Measurements from ENCODE around the gene MREG. TPM values are rescaled to one million over a fixed set of nuclear protein-coding genes. Genes with fewer than 3 reads are reported as not detected.
"Not testable (repeated sequence)": the region's sequence is repeated elsewhere in the genome, so short reads cannot be mapped to it uniquely, and the experiment has no call there.

Gene MREG
- total and polyA plus RNA-seq, 2 experiments from 2014 or later: 1.3 to 1.6 TPM

DNA sequence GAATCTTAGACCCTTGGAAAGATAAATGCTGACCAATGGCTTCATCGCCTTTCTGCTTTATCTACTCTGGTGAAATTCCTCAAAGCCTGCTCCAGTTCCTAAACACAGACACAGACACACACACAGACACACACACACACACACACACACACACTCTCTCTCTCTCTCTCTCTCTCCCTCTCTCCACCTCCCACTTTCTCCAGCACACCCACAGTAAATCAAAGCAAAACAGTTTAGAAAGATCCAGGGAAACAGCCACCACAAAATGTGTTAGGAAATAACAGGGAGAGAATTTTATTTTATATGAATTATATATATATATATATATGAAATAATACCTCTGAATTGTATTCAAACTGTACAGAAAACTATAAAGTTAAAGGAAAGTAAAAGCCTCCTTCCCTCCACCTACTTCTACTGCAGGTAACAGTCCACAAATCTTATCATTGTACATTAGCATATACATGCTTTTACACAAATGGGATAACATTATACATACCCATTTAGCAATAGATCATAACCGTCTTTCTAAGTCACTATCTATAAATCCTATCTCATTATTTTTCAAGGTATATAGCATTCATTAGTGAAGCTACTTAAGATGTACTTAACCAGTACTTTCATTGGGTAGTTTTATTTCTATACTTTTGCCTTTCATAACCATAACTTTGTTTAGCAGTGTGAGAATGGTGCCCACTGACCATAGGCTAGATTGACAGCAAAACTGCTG is 38.5 kb downstream of the MREG start:
- no peak overlapping the region for H3K4me3 ChIP-seq
- H3K27me3 ChIP-seq: no peaks in the 10 kb centered on the region
- H3K4me1 ChIP-seq (ENCODE audit: low read depth): peaks cover 14% of the 10 kb centered on the region
- H3K36me3 ChIP-seq: no peaks in the 10 kb centered on the region
- no peak overlapping the region for H3K27ac ChIP-seq
- no peaks in the 10 kb centered on the region for H3K9me3 ChIP-seq (ENCODE audit: low read depth)
- peak in 1 of 2 donors; percentile 22 for DNase-seq (ENCODE audit: low read depth in 1 of 2, low spot score in 1 of 2)
- TF ChIP-seq, protein P1, sequence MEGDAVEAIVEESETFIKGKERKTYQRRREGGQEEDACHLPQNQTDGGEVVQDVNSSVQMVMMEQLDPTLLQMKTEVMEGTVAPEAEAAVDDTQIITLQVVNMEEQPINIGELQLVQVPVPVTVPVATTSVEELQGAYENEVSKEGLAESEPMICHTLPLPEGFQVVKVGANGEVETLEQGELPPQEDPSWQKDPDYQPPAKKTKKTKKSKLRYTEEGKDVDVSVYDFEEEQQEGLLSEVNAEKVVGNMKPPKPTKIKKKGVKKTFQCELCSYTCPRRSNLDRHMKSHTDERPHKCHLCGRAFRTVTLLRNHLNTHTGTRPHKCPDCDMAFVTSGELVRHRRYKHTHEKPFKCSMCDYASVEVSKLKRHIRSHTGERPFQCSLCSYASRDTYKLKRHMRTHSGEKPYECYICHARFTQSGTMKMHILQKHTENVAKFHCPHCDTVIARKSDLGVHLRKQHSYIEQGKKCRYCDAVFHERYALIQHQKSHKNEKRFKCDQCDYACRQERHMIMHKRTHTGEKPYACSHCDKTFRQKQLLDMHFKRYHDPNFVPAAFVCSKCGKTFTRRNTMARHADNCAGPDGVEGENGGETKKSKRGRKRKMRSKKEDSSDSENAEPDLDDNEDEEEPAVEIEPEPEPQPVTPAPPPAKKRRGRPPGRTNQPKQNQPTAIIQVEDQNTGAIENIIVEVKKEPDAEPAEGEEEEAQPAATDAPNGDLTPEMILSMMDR (IDR thresholded peaks at IDR 0.05; ENCODE audit: low read depth, low read length): no peak

DNA sequence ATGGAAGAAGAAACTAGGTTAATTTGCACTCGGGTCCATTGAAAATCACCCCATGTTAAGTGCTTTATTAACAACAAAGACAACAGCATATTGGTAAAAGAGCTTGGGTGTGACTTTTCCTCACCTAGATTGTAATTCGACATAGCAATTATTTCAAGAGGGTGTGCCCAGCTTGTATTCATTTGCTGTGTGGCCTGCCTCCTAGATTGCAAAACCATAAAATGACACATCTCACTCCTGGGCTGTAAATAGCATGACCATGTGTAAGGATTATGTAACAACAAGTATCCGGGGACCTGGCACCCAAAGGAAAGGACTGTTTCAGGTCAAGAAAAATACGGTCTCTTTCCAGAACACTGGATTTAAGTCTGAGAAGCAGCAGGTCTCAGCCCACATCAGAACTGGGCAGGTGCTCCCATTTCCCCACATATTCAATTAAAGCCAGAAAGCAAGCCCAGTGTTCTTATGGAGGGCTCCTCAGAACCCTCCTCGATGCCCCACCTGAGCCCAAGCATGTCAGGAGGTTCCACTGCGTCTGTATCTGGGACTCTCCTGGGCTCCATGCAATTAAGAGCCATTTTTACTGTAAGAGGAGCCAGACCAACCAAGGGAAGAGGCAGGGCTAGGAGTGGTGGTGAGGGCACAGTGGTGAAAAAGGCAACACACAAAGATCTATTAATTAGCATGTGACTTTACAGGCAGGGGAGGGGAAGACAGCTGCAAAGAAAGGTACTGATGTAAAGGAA is 39.2 kb downstream of the MREG start:
- Histone ChIP-seq H3K4me1 (ENCODE audit: low read depth) (peaks cover 14% of the 10 kb centered on the region), H3K4me3 (no peak overlapping the region), H3K27me3 (no peaks in the 10 kb centered on the region), H3K9me3 (ENCODE audit: low read depth) (no peaks in the 10 kb centered on the region), H3K36me3 (no peaks in the 10 kb centered on the region), H3K27ac (no peak overlapping the region)
- peak in 1 of 2 donors; percentile 16 for DNase-seq (ENCODE audit: low read depth in 1 of 2, low spot score in 1 of 2)
- TF ChIP-seq, protein P1 (IDR thresholded peaks at IDR 0.05; ENCODE audit: low read depth, low read length): no peak

DNA sequence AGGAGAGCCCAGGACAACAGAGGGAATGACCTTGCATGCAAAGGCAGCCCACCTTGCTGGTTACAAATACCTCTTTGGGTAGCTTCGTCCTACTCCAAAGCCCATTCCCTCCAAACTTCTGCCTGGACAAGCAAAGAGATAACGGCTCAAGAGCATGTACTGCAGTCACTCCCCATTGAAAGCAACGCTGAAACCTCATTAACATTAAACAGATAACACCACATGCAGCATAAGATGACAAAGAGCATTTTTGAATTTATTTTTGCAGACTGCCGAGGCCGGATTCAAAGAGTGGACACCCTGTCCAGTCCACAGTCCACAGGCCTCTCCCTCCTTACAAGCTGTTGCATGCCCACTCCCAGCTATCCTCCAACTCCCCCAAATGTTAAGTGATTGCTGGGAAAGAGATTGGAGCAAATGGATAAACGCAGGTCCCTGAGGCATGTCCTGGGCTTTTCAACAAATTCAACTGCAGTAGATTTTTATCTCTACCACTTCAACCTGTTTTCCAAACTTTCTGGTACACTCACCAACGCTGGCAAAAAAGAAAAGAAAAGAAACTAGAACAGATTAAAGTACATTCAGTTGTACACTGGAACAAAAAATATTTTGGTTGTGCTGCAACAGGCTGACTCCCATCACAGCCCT is 40.1 kb downstream of the MREG start:
- TF ChIP-seq, protein P1 (IDR thresholded peaks at IDR 0.05; ENCODE audit: low read depth, low read length): no peak

DNA sequence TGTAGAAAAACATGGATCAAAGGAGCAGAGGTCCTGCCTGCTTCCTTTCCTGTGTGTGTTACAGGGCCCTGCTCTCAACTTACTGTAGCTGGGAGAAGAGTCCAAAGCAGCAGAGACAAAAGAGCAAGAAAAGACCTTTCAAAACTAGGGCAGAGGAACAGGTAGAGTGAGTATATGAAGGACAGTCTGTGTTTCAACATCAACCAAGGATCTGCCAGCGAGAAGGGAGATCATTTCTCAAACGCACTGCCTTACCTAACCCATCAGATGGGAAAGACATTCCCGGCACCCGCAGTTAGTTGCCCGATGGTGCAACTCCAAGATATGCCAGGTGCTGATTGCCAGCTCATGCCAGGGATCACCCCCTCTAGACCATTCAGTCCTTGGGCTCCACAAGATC is 41.7 kb downstream of the MREG start:
- TF ChIP-seq, protein P1 (IDR thresholded peaks at IDR 0.05; ENCODE audit: low read depth, low read length): no peak
- no peaks in the 10 kb centered on the region for H3K9me3 ChIP-seq (ENCODE audit: low read depth)
- no peaks in the 10 kb centered on the region for H3K36me3 ChIP-seq
- no peak overlapping the region for H3K27ac ChIP-seq
- no peaks in the 10 kb centered on the region for H3K27me3 ChIP-seq
- no peak overlapping the region for H3K4me3 ChIP-seq
- H3K4me1 ChIP-seq (ENCODE audit: low read depth): peaks cover 14% of the 10 kb centered on the region
- no peak for DNase-seq (ENCODE audit: low read depth in 1 of 2, low spot score in 1 of 2)

More for the DNA sequence above, 40.1 kb downstream of the MREG start:
- Histone ChIP-seq H3K27ac (peak overlapping the region; percentile 10), H3K9me3 (ENCODE audit: low read depth) (no peaks in the 10 kb centered on the region), H3K4me3 (no peak overlapping the region), H3K27me3 (no peaks in the 10 kb centered on the region), H3K36me3 (no peaks in the 10 kb centered on the region), H3K4me1 (ENCODE audit: low read depth) (peaks cover 14% of the 10 kb centered on the region)
- peak in 1 of 2 donors; percentile 20 for DNase-seq (ENCODE audit: low read depth in 1 of 2, low spot score in 1 of 2)

DNA sequence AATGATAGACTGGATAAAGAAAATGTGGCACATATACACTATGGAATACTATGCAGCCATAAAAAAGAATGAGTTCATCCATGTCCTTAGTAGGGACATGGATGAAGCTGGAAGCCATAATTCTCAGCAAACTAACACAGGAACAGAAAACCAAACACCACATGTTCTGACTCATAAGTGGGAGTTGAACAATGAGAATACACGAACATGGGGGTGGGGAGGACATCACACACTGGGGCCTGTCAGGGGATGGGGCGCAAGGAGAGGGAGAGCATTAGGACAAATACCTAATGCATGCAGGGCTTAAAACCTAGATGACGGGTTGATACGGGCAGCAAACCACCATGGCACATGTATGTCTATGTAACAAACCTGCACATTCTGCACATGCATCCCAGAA is 42.5 kb downstream of the MREG start:
- DNase-seq (ENCODE audit: low read depth in 1 of 2, low spot score in 1 of 2); H3K27me3 ChIP-seq; H3K9me3 ChIP-seq (ENCODE audit: low read depth); H3K27ac ChIP-seq; H3K4me3 ChIP-seq; H3K36me3 ChIP-seq: not testable (repeated sequence)
- peaks cover 14% of the 10 kb centered on the region for H3K4me1 ChIP-seq (ENCODE audit: low read depth)
